ENCODE measurements around the gene PPIF. TPM values are rescaled to one million over a fixed set of nuclear protein-coding genes. Genes with fewer than 3 reads are reported as not detected.

The PPIF gene
- total and polyA plus RNA-seq, 2 of the 13 experiments (the other 11 are each of a cell fraction or from before 2014, with no cell fraction given) = 147 to 157 TPM

DNA sequence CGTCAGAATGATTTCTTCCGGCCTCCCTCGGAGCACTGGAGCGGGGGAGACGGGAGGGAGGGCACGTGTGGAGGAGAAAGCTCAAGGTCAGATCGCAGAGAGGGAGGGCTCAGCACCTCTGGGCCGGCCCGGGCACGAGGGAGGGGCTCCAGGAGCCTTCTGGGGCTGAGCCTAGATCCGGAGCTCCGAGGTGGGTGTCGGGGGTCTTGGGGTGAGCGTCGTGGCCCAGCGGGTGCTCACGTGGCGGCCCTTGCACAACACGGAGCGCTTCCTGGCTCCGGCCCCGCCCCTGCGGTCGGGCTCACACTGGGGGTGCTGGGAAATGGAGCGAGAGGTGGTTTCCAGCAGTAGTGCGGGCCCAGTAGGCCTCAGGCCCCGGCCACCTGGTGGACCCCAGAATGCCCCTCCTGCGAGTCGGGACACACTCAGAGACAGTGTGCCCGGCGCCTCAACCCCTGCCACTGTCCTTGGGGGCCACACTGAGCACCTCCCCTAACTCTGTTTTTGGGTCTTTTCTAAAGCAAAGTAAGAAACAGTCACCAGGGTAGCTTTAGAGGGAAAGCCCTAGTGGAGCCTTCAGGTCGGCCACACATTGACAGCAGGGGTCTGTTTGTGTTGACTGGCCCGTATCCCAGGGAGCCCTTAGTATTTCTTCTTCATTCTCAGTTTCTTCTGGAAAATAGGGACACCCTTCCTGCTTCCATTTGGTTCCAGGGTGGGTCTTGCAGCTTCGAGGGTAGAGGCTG is 798 bp downstream of the PPIF start (continued):
- TF ChIP-seq ZNF496 (CRISPR knock-in tag; IDR thresholded peaks at IDR 0.05; ENCODE audit: insufficient replicate concordance) = no peak
- TF ChIP-seq, protein P1, sequence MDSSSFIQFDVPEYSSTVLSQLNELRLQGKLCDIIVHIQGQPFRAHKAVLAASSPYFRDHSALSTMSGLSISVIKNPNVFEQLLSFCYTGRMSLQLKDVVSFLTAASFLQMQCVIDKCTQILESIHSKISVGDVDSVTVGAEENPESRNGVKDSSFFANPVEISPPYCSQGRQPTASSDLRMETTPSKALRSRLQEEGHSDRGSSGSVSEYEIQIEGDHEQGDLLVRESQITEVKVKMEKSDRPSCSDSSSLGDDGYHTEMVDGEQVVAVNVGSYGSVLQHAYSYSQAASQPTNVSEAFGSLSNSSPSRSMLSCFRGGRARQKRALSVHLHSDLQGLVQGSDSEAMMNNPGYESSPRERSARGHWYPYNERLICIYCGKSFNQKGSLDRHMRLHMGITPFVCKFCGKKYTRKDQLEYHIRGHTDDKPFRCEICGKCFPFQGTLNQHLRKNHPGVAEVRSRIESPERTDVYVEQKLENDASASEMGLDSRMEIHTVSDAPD (CRISPR knock-in tag; IDR thresholded peaks at IDR 0.05) = no peak
- TF ChIP-seq ZFAT (CRISPR knock-in tag; conservative IDR thresholded peaks at IDR 0.05) = 0 out of 2 replicates have a peak, but pooled peaks have one; percentile 43
- TF ChIP-seq ZNF607 (CRISPR knock-in tag; IDR thresholded peaks at IDR 0.05; ENCODE audit: borderline replicate concordance) = peak; percentile 66; the same call in 1 of the 2 replicates
- TF ChIP-seq U2AF1 (optimal IDR thresholded peaks at IDR 0.05; ENCODE audit: low read depth, low read length) = no peak
- no peak for TF ChIP-seq ADNP (CRISPR knock-in tag; IDR thresholded peaks at IDR 0.05)
- peak; percentile 82 for TF ChIP-seq CEBPG (CRISPR knock-in tag; IDR thresholded peaks at IDR 0.05)
- peak; percentile 64; the same call in 1 of the 2 replicates for TF ChIP-seq ZNF329 (CRISPR knock-in tag; IDR thresholded peaks at IDR 0.05; ENCODE audit: low read depth)
- peak; percentile 55; the same call in 1 of the 2 replicates for TF ChIP-seq EEA1 (CRISPR knock-in tag; IDR thresholded peaks at IDR 0.05; ENCODE audit: borderline replicate concordance)
- TF ChIP-seq ZMYM4 (CRISPR knock-in tag; IDR thresholded peaks at IDR 0.05) = peak; percentile 3
- no peak for TF ChIP-seq ZNF101 (CRISPR knock-in tag; IDR thresholded peaks at IDR 0.05; ENCODE audit: borderline replicate concordance, low read depth)
- TF ChIP-seq ZNF569 (CRISPR knock-in tag; IDR thresholded peaks at IDR 0.05; ENCODE audit: borderline replicate concordance) = no peak
- peak; percentile 14; the same call in 1 of the 2 replicates for TF ChIP-seq ZNF263 (CRISPR knock-in tag; IDR thresholded peaks at IDR 0.05)
- TF ChIP-seq SETDB1 (CRISPR knock-in tag; IDR thresholded peaks at IDR 0.05; ENCODE audit: borderline replicate concordance) = no peak
- TF ChIP-seq DBP (CRISPR knock-in tag; IDR thresholded peaks at IDR 0.05; ENCODE audit: not compliant biosample characterization) = no peak
- no peak for TF ChIP-seq DNMT1 (CRISPR knock-in tag; IDR thresholded peaks at IDR 0.05)
- TF ChIP-seq XBP1 (CRISPR knock-in tag; IDR thresholded peaks at IDR 0.05) = peak; percentile 68; the same call in 1 of the 2 replicates
- TF ChIP-seq, protein P2, sequence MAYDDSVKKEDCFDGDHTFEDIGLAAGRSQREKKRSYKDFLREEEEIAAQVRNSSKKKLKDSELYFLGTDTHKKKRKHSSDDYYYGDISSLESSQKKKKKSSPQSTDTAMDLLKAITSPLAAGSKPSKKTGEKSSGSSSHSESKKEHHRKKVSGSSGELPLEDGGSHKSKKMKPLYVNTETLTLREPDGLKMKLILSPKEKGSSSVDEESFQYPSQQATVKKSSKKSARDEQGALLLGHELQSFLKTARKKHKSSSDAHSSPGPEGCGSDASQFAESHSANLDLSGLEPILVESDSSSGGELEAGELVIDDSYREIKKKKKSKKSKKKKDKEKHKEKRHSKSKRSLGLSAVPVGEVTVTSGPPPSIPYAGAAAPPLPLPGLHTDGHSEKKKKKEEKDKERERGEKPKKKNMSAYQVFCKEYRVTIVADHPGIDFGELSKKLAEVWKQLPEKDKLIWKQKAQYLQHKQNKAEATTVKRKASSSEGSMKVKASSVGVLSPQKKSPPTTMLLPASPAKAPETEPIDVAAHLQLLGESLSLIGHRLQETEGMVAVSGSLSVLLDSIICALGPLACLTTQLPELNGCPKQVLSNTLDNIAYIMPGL (CRISPR knock-in tag; IDR thresholded peaks at IDR 0.05; ENCODE audit: borderline replicate concordance in 1 of 2, low read depth in 1 of 2) = 0 out of 4 replicates have a peak, but pooled peaks of 1 of the 2 experiments have one; percentile 40
- TF ChIP-seq ATF5 (CRISPR knock-in tag; IDR thresholded peaks at IDR 0.05; ENCODE audit: low read depth) = no peak
- TF ChIP-seq ZNF720 (CRISPR knock-in tag; IDR thresholded peaks at IDR 0.05) = no peak
- TF ChIP-seq, protein P3, sequence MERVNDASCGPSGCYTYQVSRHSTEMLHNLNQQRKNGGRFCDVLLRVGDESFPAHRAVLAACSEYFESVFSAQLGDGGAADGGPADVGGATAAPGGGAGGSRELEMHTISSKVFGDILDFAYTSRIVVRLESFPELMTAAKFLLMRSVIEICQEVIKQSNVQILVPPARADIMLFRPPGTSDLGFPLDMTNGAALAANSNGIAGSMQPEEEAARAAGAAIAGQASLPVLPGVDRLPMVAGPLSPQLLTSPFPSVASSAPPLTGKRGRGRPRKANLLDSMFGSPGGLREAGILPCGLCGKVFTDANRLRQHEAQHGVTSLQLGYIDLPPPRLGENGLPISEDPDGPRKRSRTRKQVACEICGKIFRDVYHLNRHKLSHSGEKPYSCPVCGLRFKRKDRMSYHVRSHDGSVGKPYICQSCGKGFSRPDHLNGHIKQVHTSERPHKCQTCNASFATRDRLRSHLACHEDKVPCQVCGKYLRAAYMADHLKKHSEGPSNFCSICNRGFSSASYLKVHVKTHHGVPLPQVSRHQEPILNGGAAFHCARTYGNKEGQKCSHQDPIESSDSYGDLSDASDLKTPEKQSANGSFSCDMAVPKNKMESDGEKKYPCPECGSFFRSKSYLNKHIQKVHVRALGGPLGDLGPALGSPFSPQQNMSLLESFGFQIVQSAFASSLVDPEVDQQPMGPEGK (CRISPR knock-in tag; IDR thresholded peaks at IDR 0.05) = peak; percentile 62; the same call in 1 of the 2 replicates
- TF ChIP-seq HNRNPK (IDR thresholded peaks at IDR 0.05; ENCODE audit: low read depth, low read length, poor library complexity, severe bottlenecking) = no peak

Measured in HepG2 (cell line).